HG02588 (cell line): Measurements from ENCODE around the gene CHAF1A.

Source experiments
- ATAC-seq: cut with Tn5 transposase; IDR thresholded peaks from one replicate; pipeline ENCODE4 v1.9.1; 2021; ENCODE audit warnings: mild to moderate bottlenecking, moderate library complexity; ENCODE audit not compliant: unreplicated experiment

The CHAF1A gene

GRCh38 chr19:4402171-4403004 is at the start of gene CHAF1A:
TSS of gene CHAF1A (plus strand) at chr19:4402640. CDS start at chr19:4402763, 123 bp downstream.
- ATAC-seq, result peak; percentile 74

DNA sequence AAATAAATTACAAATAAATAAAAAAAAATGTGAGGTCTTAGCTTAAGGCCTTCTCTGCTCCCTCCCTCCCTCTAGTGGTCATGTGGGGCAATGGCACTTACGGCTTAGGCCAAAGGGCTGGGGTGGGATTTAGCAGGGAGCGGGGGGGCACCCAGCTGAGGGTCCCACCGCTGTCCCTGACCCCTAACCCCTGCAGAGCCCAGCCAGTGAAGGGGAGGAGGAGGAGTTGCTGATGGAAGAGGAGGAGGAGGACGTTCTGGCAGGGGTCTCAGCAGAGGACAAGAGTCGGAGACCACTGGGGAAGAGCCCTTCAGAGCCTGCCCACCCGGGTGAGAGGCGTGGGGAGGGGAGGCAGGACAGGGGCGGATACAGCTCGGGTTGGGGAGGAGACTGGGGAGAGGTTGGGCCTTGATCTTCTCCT is 49.7 kb upstream of the CHAF1A start:
- ATAC-seq, result no peak

- no peak for ATAC-seq
Observed at GRCh38 chr19:4354282-4354681, 48.2 kb upstream of the CHAF1A start.

GRCh38 chr19:4354897-4355296 is 47.5 kb upstream of the CHAF1A start:
- ATAC-seq, result no peak

DNA sequence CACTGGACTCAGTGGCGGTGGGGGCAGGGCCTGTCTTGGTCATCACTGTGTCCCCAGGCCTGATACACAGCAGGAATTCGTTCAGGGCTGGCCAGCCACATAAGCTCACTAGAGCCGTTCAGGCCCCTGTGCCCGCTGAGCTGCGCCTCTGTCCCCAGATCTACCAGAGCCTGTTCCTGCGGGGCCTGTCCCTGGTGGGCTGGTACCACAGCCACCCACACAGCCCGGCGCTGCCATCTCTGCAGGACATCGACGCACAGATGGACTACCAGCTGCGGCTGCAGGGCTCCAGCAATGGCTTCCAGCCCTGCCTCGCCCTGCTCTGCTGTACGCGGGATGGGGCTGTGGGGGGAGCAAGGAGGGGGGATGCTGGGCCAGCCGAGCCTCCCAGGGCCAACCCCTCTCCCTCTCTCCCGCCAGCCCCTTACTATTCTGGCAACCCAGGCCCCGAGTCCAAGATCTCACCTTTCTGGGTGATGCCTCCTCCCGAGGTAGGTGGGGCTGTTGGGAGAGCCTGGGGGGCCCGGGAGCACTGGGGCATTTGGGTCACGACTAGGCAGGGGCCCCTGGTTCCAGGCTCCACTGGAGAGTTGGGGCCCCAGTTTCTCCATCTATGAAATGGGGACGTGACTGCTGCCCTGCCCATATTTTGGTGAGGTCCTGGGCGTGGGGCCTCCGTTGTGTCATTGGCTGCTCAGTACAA is 45.2 kb upstream of the CHAF1A start:
- ATAC-seq, result no peak

DNA sequence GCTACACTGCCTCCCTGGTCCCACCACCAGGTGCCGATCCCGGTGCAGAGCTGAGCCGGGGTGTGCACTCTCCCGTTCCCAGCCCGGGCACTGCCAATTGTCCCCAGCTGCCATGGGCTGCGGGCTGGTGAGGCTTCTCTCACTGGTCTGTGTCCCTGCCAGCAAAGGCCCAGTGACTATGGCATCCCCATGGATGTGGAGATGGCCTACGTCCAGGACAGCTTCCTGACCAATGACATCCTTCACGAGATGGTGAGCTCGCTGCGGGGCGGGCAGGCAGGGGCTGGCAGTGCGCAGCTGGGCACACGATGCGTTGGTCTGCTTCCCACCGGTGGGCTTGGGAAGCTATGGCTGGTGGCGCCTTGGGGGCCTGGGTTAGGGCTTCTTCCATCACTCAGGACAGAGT is 44.5 kb upstream of the CHAF1A start:
- ATAC-seq, result no peak

DNA sequence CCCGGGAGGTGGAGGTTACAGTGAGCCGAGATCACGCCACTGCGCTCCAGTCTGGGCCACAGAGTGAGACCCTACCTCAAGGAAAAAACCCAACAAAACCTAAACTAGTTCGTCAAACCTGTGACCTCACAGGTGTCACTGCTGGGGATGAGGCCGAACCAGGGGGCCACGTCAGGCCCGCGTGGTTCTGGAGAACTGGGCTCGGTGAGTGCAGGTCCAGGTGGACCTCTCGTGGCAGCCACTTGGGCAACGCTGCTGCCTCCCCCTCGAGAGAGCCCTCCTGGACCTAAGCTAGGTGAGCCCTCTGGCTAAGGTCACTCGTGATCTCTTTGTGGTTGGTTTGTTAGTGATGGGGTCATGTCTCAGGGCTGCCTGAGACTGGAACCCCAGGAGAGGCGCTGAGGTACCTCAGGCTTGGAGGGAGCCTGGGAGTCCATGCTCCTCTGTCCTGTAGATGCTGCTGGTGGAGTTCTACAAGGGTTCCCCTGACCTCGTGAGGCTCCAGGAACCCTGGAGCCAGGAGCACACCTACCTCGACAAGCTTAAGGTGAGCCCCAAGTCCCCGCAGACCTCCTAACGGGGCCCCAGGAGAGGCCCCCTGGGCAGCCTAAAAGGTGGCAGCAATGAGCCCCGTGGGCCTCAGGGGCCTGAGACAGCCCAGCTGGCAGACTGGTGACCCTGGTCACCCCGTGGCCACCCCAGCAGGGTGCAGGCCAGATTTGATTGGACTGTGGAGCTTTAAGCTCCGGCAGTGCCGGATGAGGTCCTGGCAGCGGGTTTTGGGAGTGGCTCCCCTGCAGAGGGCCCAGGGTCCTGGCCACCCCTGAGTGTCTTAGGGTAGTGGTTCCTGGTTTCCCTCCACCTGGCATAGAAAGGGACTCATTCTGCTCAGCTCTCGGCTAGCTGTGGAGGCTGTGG is 43.5 kb upstream of the CHAF1A start:
- ATAC-seq, result no peak

DNA sequence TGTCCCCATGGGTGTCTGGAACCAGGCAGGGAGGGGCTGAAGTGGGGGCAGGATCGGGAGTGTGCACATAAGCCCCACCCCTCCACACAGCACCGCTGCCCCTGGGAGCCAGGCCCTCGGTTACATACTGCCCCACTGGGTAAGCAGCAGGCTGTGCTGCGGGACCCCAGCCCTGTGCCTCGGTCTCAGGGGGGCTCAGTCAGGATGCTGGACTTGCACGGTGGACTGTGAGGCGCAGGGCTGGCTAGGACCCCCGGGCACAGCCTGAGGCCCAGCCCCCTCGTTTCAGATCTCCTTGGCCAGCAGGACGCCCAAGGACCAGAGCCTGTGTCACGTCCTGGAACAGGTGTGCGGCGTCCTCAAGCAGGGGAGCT is 42.8 kb upstream of the CHAF1A start:
- no peak for ATAC-seq

- no peak for ATAC-seq
Observed at GRCh38 chr19:4360081-4360569, 42.3 kb upstream of the CHAF1A start.

DNA sequence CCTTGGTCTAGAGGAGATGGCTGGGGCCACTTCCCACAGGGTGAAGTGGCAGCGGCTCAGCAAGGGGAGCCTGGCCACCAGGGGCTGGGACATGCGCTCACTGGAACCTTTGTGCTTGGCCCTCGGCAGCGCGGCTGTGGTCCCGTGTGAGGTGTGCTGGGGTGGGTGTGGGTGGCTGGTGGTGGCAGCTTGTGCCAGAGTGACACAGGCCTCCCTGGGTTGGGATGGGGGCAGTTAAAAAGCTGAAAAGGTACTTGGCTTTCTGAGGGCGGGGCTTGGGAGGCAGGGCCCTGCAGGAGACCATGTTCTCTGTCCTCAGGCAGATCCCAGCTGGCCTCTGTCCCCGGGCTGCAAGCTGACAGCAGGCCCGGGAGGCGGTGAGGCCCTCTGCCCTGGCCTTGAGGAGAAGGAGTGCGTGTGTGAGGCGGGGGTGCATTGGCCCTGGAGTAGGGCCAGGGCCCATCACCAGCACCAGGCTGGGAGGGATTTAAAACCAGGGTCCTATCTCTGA is 41.7 kb upstream of the CHAF1A start:
- ATAC-seq, result no peak

GRCh38 chr19:4361152-4362046 is 41.0 kb upstream of the CHAF1A start:
- ATAC-seq, result no peak

GRCh38 chr19:4362101-4362828 is 40.2 kb upstream of the CHAF1A start:
- no peak for ATAC-seq

DNA sequence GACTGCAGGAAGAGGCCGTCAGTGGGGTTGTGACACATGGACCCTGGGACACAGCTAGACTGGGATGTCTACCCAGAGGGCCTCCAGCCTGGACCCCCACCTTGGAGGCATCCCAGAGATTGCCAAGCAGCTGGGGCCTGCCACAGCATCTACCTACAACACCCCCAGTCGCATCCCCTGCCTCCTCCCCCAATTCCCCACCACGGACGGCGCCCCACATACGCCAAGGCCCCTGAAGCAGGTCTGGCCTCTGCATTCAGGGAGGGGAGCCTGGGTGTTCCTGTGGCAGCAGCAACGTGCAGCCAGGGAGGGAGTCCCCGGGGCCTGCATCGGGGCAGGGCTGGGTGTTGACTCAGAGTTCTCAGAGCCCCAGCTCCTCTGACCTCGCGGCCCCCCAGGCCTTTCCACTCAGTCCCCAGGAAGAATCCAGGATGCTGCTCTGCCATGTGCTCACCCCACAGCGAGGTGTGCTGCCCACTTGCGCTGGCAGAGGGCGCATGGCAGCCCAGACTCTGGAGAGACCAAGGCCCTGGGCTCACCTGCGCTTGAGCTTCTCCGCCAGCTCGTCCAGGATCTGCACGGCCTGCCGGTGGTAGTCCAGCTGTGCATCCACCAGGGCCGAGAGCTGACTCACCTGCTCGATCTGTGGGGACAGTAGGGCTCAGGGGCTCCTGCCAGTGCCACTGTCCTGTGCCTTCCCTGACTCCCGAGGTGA is 39.5 kb upstream of the CHAF1A start:
- no peak for ATAC-seq

- no peak for ATAC-seq
Observed at GRCh38 chr19:4363571-4364304, 38.7 kb upstream of the CHAF1A start.

DNA sequence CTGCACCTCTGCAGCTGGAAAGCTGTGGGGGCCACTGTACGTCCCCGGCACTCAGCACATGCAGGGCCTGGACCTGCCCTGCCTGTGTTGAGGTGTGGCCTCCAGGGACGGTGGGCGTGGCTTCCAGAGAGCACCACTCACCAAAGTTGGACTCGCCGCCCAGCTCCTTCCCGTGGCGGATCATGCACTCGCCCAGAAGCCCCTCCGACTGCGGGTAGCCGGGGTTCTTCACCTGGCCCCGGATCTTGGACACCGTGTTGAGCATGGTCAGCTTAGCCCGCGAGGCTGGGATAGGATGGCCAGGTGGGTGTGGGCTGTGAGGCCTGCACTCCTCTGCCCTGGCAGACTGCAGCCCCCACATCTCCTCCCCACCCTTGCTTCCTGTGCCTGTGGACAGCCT is 37.1 kb upstream of the CHAF1A start:
- no peak for ATAC-seq

DNA sequence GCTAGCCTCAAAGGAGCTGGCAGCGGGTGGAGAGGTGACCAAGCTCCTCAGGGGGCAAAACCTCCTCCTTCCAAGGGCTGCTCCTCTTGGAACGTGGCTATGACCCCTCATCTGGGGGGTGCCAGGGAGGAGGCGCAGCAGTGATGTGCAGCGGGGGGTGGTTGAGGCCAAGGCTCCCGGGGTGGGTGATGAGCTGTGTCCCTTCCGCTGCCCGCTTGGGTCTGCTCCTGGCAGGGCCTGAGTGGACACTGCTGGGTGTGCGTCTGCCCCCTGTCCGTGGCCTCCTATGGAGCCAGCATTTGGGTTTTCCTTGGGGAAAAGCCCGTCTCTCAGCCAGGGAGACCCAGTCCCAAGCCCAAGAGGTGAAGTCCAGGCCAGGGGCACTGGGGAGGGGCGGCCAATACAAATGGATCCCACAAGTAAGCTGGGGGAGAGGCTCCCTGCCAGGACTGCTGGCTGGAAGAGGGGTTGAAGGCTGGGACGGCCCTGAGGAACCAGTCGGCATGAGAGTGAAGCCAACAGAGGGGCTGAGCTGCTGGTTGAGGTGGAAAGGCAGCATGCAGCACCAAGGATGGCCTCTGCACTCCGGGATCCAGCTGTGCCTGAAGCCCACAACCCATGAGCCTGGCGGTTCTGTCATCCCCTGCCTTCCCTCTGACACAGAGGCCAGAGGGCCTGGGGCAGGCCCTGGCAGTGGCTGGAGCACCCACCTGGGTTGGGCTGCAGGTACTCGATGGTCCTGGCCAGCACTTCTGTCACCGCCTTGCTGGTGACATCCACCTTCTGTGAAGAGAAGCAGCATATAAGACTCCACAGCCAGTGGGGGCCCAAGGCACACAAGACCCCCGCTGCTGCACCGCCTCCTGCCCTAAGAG is 36.4 kb upstream of the CHAF1A start:
- no peak for ATAC-seq
